ENCODE results near the gene RDH13. TPM values are rescaled to one million over a fixed set of nuclear protein-coding genes. Genes with fewer than 3 reads are reported as not detected.

RDH13 gene
- total and polyA plus RNA-seq, 2 of the 8 experiments (the other 6 are each of a cell fraction or from before 2014, with no cell fraction given) = 15.9 to 31.5 TPM

GRCh38 chr19:55032170-55032800 lies 30.7 kb downstream of the RDH13 start:
- CTCF ChIA-PET (ENCODE audit: partially characterized antibody) = interaction anchor here (0.9 to 1.1 kb wide), 2 partner anchors 13 to 17 kb away, joined by 3 read pairs; no protein-coding TSS in a partner anchor

More at GRCh38 chr19:55032170-55032800, 30.7 kb downstream of the RDH13 start:
- Histone ChIP-seq H4K91ac (replicated peaks; ENCODE audit: insufficient read length, low read length) (no peak overlapping the region), H2AFZ (ENCODE audit: low read length) (no peak overlapping the region), H2BK15ac (ENCODE audit: low read length) (no peak overlapping the region), H3K4me1 (replicated peaks in 1 of 4; ENCODE audit: control insufficient read depth in 3 of 4, insufficient read depth in 4 of 4, low read length in 3 of 4) (no peaks in the 10 kb centered on the region), H3K23me2 (ENCODE audit: low read depth, low read length) (no peaks in the 10 kb centered on the region; the same call in 1 of the 2 replicates), H2BK12ac (ENCODE audit: low read depth, low read length) (no peak overlapping the region), H3K4me3 (ENCODE audit: extremely low read depth in 1 of 4, insufficient read depth in 2 of 4, low read depth in 3 of 4, low read length in 4 of 4) (no peak overlapping the region), H3K56ac (replicated peaks; ENCODE audit: insufficient read length, low read depth, low read length) (no peak overlapping the region), H3K27me3 (replicated peaks in 1 of 4; ENCODE audit: control insufficient read depth in 3 of 4, extremely low read depth in 1 of 4, insufficient read depth in 3 of 4, low read length in 3 of 4) (no peaks in the 10 kb centered on the region), H4K20me1 (replicated peaks in 1 of 2; ENCODE audit: control insufficient read depth in 1 of 2, insufficient read depth in 2 of 2, low read length in 2 of 2) (peaks cover 2 to 3% of the 10 kb centered on the region in 2 experiments), H2AK5ac (ENCODE audit: low read depth, low read length) (no peak overlapping the region), H2BK20ac (ENCODE audit: low read length) (no peak overlapping the region), H3K4me2 (ENCODE audit: insufficient read depth in 1 of 2, low read depth in 2 of 2, low read length in 2 of 2) (no peak overlapping the region), H3K9me3 (ENCODE audit: insufficient read depth in 2 of 2, low read depth in 1 of 2, low read length in 1 of 2) (no peaks in the 10 kb centered on the region), H3K23ac (ENCODE audit: insufficient read length) (no peak overlapping the region), H4K5ac (ENCODE audit: insufficient read length, low read depth, low read length) (no peak overlapping the region), H4K8ac (ENCODE audit: extremely low read depth, insufficient read depth, low read length) (peak overlapping the region; percentile 14; the same call in 1 of the 2 replicates), H2BK120ac (replicated peaks; ENCODE audit: low read depth, low read length) (no peak overlapping the region), H3K36me3 (ENCODE audit: control insufficient read depth in 2 of 4, insufficient read depth in 4 of 4, low read length in 3 of 4) (no peaks in the 10 kb centered on the region), H3K14ac (ENCODE audit: insufficient read length) (no peak overlapping the region), H3K4ac (replicated peaks; ENCODE audit: insufficient read length, low read depth, low read length) (no peak overlapping the region), H2BK5ac (ENCODE audit: low read depth, low read length) (no peak overlapping the region; the same call in 1 of the 2 replicates), H3K27ac (ENCODE audit: low read depth, low read length) (no peak overlapping the region), H3K9ac (replicated peaks in 1 of 4; ENCODE audit: extremely low read depth in 1 of 4, low read depth in 3 of 4, low read length in 3 of 4) (no peak overlapping the region), H3K18ac (ENCODE audit: extremely low read depth, low read length) (no peak overlapping the region), H3K79me2 (ENCODE audit: control insufficient read depth in 1 of 2, insufficient read depth in 2 of 2, low read length in 2 of 2) (peaks cover 0 to 22% of the 10 kb centered on the region in 2 experiments; a peak in 1 of 4 replicates), H3K79me1 (ENCODE audit: low read depth, low read length) (peaks cover 6% of the 10 kb centered on the region; the same call in 1 of the 2 replicates)
- FAIRE-seq (no peak), DNase-seq (ENCODE audit: low read depth in 1 of 2, low spot score in 2 of 2) (no peak)
- POLR2A ChIA-PET (ENCODE audit: partially characterized antibody) = interaction anchor here (1.8 kb wide), 1 partner anchor 22 kb away, joined by 4 read pairs; no protein-coding TSS in a partner anchor
- WGBS, 2 experiments (ENCODE audit: extremely low coverage in 1 of 2, insufficient coverage in 1 of 2, insufficient read length in 1 of 2, insufficient replicate concordance in 2 of 2, low coverage in 1 of 2, low lambda C conversion rate in 2 of 2, missing lambda C conversion rate in 1 of 2) = 95% methylated on average over 18 of the region's 22 CpGs; no CpG with 5 or more reads in 1 of the 2 experiments
- TF ChIP-seq USF2 (IDR thresholded peaks at IDR 0.05; ENCODE audit: low read length) = no peak
